Upper lobe of left lung (tissue), 6 donors: ENCODE data around the gene ILK. TPM values are rescaled to one million over a fixed set of nuclear protein-coding genes. Genes with fewer than 3 reads are reported as not detected.

ENCODE experiments used
- ATAC-seq, 2 donors: fragments of 200-7000 bp; cut with Tn5 transposase; one replicate each; pipeline ENCODE4 v1.9.1; 2022; ENCODE audit warnings: mild to moderate bottlenecking in 2 of 2, moderate library complexity in 2 of 2; ENCODE audit not compliant: low FRiP score in 2 of 2
- DNase-seq, 2 donors: peaks; one replicate each; pipeline ENCODE4 v3.0.0-alpha.2; 2019 to 2020
- H3K27ac ChIP-seq, 4 donors: fragments of 200-600 bp; sonication (generic); one replicate each; pipeline ENCODE4 v1.5.1; 2016 to 2019
- H3K27me3 ChIP-seq, 4 donors: fragments of 200-600 bp; sonication (generic); one replicate each; pipeline ENCODE4 v1.5.1; 2017 to 2019
- H3K36me3 ChIP-seq, 4 donors: fragments of 200-600 bp; sonication (generic); one replicate each; pipeline ENCODE4 v1.5.1; 2016 to 2019
- H3K4me1 ChIP-seq, 4 donors: fragments of 200-600 bp; sonication (generic); one replicate each; pipeline ENCODE4 v1.5.1; 2018 to 2019
- H3K4me3 ChIP-seq, 4 donors: fragments of 200-600 bp; sonication (generic); one replicate each; pipeline ENCODE4 v1.5.1; 2017 to 2019; ENCODE audit warnings: mild to moderate bottlenecking in 2 of 4, moderate library complexity in 1 of 4
- H3K9me3 ChIP-seq, 4 donors: fragments of 200-600 bp; sonication (generic); one replicate each; pipeline ENCODE4 v1.5.1; 2018 to 2019
- CTCF ChIP-seq, 6 experiments: fragments of 450-650 bp in 4 of 6; fragments of 200-600 bp in 2 of 6; sonication (generic) in 2 of 6; IDR thresholded peaks; one replicate each; pipeline ENCODE4 v1.5.1; 2016 to 2019; ENCODE audit warnings: antibody characterized with exemption in 6 of 6
- EP300 ChIP-seq, 4 donors: sonication (generic); formaldehyde crosslinking; IDR thresholded peaks; one replicate each; pipeline ENCODE4 v1.5.1; 2017; ENCODE audit warnings: antibody characterized with exemption in 4 of 4, control low read depth in 2 of 4
- POLR2A ChIP-seq, 4 donors: fragments of 450-650 bp; IDR thresholded peaks; one replicate each; pipeline ENCODE4 v1.5.1; 2016 to 2017; ENCODE audit warnings: antibody characterized with exemption in 4 of 4, mild to moderate bottlenecking in 2 of 4
- POLR2AphosphoS5 ChIP-seq, 2 donors: sonication (generic); formaldehyde crosslinking; IDR thresholded peaks; one replicate each; pipeline ENCODE4 v1.5.1; 2017; ENCODE audit warnings: antibody characterized with exemption in 2 of 2
- WGBS, 2 donors: methylation state at CpG; one replicate each; pipeline ENCODE4 v1.1.5; 2017 to 2018; 5-methylcytosine and 5-hydroxymethylcytosine counted together
- total RNA-seq, 6 donors: library from RNA; depleted of rRNA in 4 of 6; stranded (reverse); fragments of >200 nt in 4 of 6; gene quantifications; one replicate each; pipeline versions ENCODE4 v1.1.0 to v1.2.1, GENCODE V29; 2016 to 2021
- donor health status: DM: no; HTN: no; CAD: no; lungs with moderate emphysema.
- donor health status: DM: no; HTN: yes; CAD: no; lungs with severe emphysema.

Gene ILK
- total RNA-seq, 6 donors from 2014 or later = 130 to 191 (median 146) TPM

GRCh38 chr11:6656936-6657335 lies 53.4 kb downstream of the ILK start:
- no peaks in the 10 kb centered on the region for H3K36me3 ChIP-seq
- H3K4me1 ChIP-seq = peaks cover 6 to 11% (median 9%) of the 10 kb centered on the region in 4 donors
- peaks cover 0 to 4% (median 0%) of the 10 kb centered on the region in 4 donors for H3K27me3 ChIP-seq
- TF ChIP-seq POLR2AphosphoS5 (IDR thresholded peaks at IDR 0.05) = no peak
- TF ChIP-seq CTCF (IDR thresholded peaks at IDR 0.05) = no peak
- TF ChIP-seq POLR2A (IDR thresholded peaks at IDR 0.05) = no peak
- no peak for TF ChIP-seq EP300 (IDR thresholded peaks at IDR 0.05)
- no peaks in the 10 kb centered on the region for H3K9me3 ChIP-seq
- DNase-seq (no peak), ATAC-seq (no peak)
- no peak overlapping the region for H3K4me3 ChIP-seq
- peak overlapping the region in 1 of 4 donors; percentile 85 for H3K27ac ChIP-seq
- 74 to 81% methylated on average over 5 of the region's 5 CpGs for WGBS, 2 donors

- Histone ChIP-seq H3K27ac (no peak overlapping the region), H3K4me1 (peaks cover 6 to 11% (median 8%) of the 10 kb centered on the region in 4 donors), H3K36me3 (no peaks in the 10 kb centered on the region), H3K9me3 (no peaks in the 10 kb centered on the region), H3K4me3 (no peak overlapping the region), H3K27me3 (peaks cover 0 to 4% (median 0%) of the 10 kb centered on the region in 4 donors)
- 70 to 87% methylated on average over 1 of the region's 1 CpG for WGBS, 2 donors
- TF ChIP-seq EP300 (IDR thresholded peaks at IDR 0.05) (no peak), POLR2A (IDR thresholded peaks at IDR 0.05) (no peak), CTCF (IDR thresholded peaks at IDR 0.05) (no peak), POLR2AphosphoS5 (IDR thresholded peaks at IDR 0.05) (no peak)
- no peak for ATAC-seq
- no peak for DNase-seq
Measured at GRCh38 chr11:6657346-6657745, 53.8 kb downstream of the ILK start.

- ATAC-seq (no peak), DNase-seq (no peak)
- Histone ChIP-seq H3K27me3 (peaks cover 0 to 4% (median 0%) of the 10 kb centered on the region in 4 donors), H3K9me3 (no peaks in the 10 kb centered on the region), H3K36me3 (no peaks in the 10 kb centered on the region), H3K4me1 (peaks cover 0 to 9% (median 7%) of the 10 kb centered on the region in 4 donors), H3K27ac (no peak overlapping the region), H3K4me3 (no peak overlapping the region)
- TF ChIP-seq POLR2A (IDR thresholded peaks at IDR 0.05) = no peak
- no peak for TF ChIP-seq POLR2AphosphoS5 (IDR thresholded peaks at IDR 0.05)
- no peak for TF ChIP-seq CTCF (IDR thresholded peaks at IDR 0.05)
- TF ChIP-seq EP300 (IDR thresholded peaks at IDR 0.05) = no peak
Measured at GRCh38 chr11:6658647-6659046, 55.1 kb downstream of the ILK start.

Other genes starting within 250 kb of the ILK start
- gene SMPD1, start 213.3 kb upstream of the ILK start, total RNA-seq = 10 to 100 TPM; 25.3 to 62.9 (median 53.9) TPM
- gene APBB1, start 184.7 kb upstream of the ILK start, total RNA-seq = 10 to 100 TPM; 30.4 to 66.8 (median 40.0) TPM
- gene HPX, start 162.8 kb upstream of the ILK start, total RNA-seq = 1 to 10 TPM in 5 of 6 donors, under 1 TPM in 1; 0.67 to 3.6 (median 2.6) TPM
- 10 to 100 TPM; 21.4 to 63.9 (median 28.7) TPM for gene TRIM3, start 129.8 kb upstream of the ILK start, total RNA-seq
- gene ARFIP2, start 122.4 kb upstream of the ILK start, total RNA-seq = 10 to 100 TPM; 41.7 to 80.7 (median 54.6) TPM
- gene TIMM10B, start 122.3 kb upstream of the ILK start, total RNA-seq = 10 to 100 TPM; 21.0 to 53.0 (median 42.6) TPM
- 10 to 100 TPM; 10.5 to 79.6 (median 21.6) TPM for gene DNHD1, start 106.5 kb upstream of the ILK start, total RNA-seq
- gene RRP8, start 158 bp upstream of the ILK start, total RNA-seq = 10 to 100 TPM; 13.4 to 25.2 (median 22.1) TPM
- gene TAF10, start 8.4 kb downstream of the ILK start, total RNA-seq = 100 to 1,000 TPM in 3 of 6 donors, 10 to 100 TPM in 3; 60.8 to 153 (median 96.5) TPM
- 100 to 1,000 TPM in 4 of 6 donors, 10 to 100 TPM in 2; 71.6 to 240 (median 145) TPM for gene TPP1, start 15.6 kb downstream of the ILK start, total RNA-seq
- gene DCHS1, start 52.0 kb downstream of the ILK start, total RNA-seq = 10 to 100 TPM in 4 of 6 donors, 1 to 10 TPM in 2; 9.2 to 32.2 (median 12.8) TPM
- 10 to 100 TPM; 12.6 to 49.2 (median 22.8) TPM for gene MRPL17, start 79.6 kb downstream of the ILK start, total RNA-seq
- under 1 TPM in 3 of 6 donors, not detected in 3; 0.13 to 0.59 (median 0.15) TPM for gene OR2AG2, start 168.2 kb downstream of the ILK start, total RNA-seq
- not detected for gene OR2AG1, start 179.2 kb downstream of the ILK start, total RNA-seq
- gene OR6A2, start 195.9 kb downstream of the ILK start, total RNA-seq = 1 to 10 TPM in 1 of 6 donors, under 1 TPM in 4, not detected in 1; 0.06 to 1.0 (median 0.15) TPM
- not detected for gene OR10A5, start 241.9 kb downstream of the ILK start, total RNA-seq